Natural killer cell (primary cell): ENCODE measurements around the gene RBBP8NL. TPM values are rescaled to one million over a fixed set of nuclear protein-coding genes. Genes with fewer than 3 reads are reported as not detected.

Source experiments
- ATAC-seq, 3 donors: fragments of 150-1000 bp in 2 of 3; fragments of 200-7000 bp in 1 of 3; cut with Tn5 transposase; 1 replicate in 1 of 3; 2 replicates in 2 of 3; pipeline ENCODE4 v1.10.0; 2021; ENCODE audit warnings: mild to moderate bottlenecking in 2 of 3, moderate library complexity in 2 of 3
- DNase-seq, 2 donors: peaks; one replicate each; pipeline versions ENCODE4 v3.0.0 to v3.0.0-alpha.2; 2013 to 2021; ENCODE audit warnings: mixed read lengths in 1 of 2
- H3K27ac ChIP-seq: one replicate; pipeline ENCODE4 v1.5.1; 2013; ENCODE audit warnings: mild to moderate bottlenecking, low read length
- H3K27me3 ChIP-seq: one replicate; pipeline ENCODE4 v1.6.1; 2013; ENCODE audit warnings: low read length; ENCODE audit not compliant: control insufficient read depth, insufficient read depth
- H3K36me3 ChIP-seq: one replicate; pipeline ENCODE4 v1.6.1; 2013; ENCODE audit warnings: low read length; ENCODE audit not compliant: control insufficient read depth, insufficient read depth
- H3K4me1 ChIP-seq: one replicate; pipeline ENCODE4 v1.6.1; 2013; ENCODE audit warnings: low read length; ENCODE audit not compliant: control insufficient read depth, insufficient read depth
- H3K4me3 ChIP-seq: one replicate; pipeline ENCODE4 v1.5.1; 2013; ENCODE audit warnings: low read length
- H3K9me3 ChIP-seq: one replicate; pipeline ENCODE4 v1.6.1; 2013; ENCODE audit warnings: low read length; ENCODE audit not compliant: control insufficient read depth, insufficient read depth
- H3K27ac Mint-ChIP-seq, 2 donors: one replicate each; pipeline ENCODE4 v1.8.0; 2022; ENCODE audit warnings: mild to moderate bottlenecking in 2 of 2, mixed read lengths in 2 of 2, moderate library complexity in 1 of 2
- H3K27me3 Mint-ChIP-seq, 2 donors: one replicate each; pipeline ENCODE4 v1.8.0; 2022; ENCODE audit warnings: low read depth in 2 of 2, mixed read lengths in 2 of 2
- H3K36me3 Mint-ChIP-seq: one replicate; pipeline ENCODE4 v1.8.0; 2022; ENCODE audit warnings: mixed read lengths
- H3K4me1 Mint-ChIP-seq, 2 donors: one replicate each; pipeline ENCODE4 v1.8.0; 2022; ENCODE audit warnings: mixed read lengths in 2 of 2
- H3K4me3 Mint-ChIP-seq: one replicate; pipeline ENCODE4 v1.8.0; 2022; ENCODE audit warnings: mild to moderate bottlenecking, moderate library complexity, mixed read lengths
- H3K9me3 Mint-ChIP-seq, 2 donors: one replicate each; pipeline ENCODE4 v1.8.0; 2022; ENCODE audit warnings: mixed read lengths in 2 of 2
- WGBS: methylation state at CpG from one replicate; pipeline ENCODE4 v1.1.7; 2013; ENCODE audit warnings: missing lambda C conversion rate; ENCODE audit not compliant: insufficient coverage; 5-methylcytosine and 5-hydroxymethylcytosine counted together
- intact Hi-C: fragments of 100-400 bp; cut with micrococcal nuclease; formaldehyde crosslinking; loops from one replicate; pipeline ENCODE4 v1.14.2; 2022
- total RNA-seq, 4 donors: library from RNA; stranded (reverse); fragments of 120-200 nt in 1 of 4; gene quantifications; one replicate each; pipeline versions ENCODE4 v1.2.3 to v1.2.4, GENCODE V29; 2013 to 2022
- TF ChIP-seq, protein P1 (sequence below): fragments of 200-600 bp; IDR thresholded peaks from one replicate; pipeline ENCODE4 v1.8.0; 2022; ENCODE audit warnings: antibody characterized with exemption

Gene RBBP8NL
- total RNA-seq, 3 donors from 2014 or later (not counting 1 experiment from before 2014, with no cell fraction given): not detected

DNA sequence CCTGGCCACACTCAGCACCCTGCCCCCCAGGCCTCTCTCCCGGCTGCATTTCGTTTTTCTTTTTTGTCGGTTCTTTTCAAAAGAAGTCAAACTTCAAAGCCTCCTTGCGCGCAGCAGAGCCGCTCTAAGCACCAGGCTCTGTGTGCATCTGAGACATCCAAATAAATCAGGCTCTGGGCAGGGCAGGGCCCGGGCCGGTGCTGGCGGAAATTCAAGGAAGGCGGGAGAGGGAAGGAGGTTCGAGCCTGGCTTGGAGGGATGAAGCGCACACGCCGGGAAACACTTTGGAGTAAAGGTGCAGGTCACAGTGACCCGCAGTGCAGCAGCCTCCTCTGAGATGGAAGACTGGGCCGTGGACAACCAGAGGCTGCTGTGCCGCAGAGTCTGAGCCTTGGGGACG lies 42.7 kb upstream of the RBBP8NL start:
- Mint-ChIP-seq H3K9me3 (no peaks in the 10 kb centered on the region), H3K27ac (no peak overlapping the region), H3K36me3 (no peaks in the 10 kb centered on the region), H3K4me3 (no peak overlapping the region), H3K27me3 (peaks cover 20 to 24% of the 10 kb centered on the region in 2 donors), H3K4me1 (no peaks in the 10 kb centered on the region)
- no peak for DNase-seq
- intact Hi-C loops: no loop called here
- 52% methylated on average over 18 of the region's 18 CpGs for WGBS
- no peaks in the 10 kb centered on the region for H3K9me3 ChIP-seq
- no peaks in the 10 kb centered on the region for H3K4me1 ChIP-seq
- no peak overlapping the region for H3K4me3 ChIP-seq
- H3K27ac ChIP-seq: no peak overlapping the region
- no peaks in the 10 kb centered on the region for H3K36me3 ChIP-seq
- no peak for ATAC-seq
- peaks cover 4% of the 10 kb centered on the region for H3K27me3 ChIP-seq
- TF ChIP-seq, protein P1, sequence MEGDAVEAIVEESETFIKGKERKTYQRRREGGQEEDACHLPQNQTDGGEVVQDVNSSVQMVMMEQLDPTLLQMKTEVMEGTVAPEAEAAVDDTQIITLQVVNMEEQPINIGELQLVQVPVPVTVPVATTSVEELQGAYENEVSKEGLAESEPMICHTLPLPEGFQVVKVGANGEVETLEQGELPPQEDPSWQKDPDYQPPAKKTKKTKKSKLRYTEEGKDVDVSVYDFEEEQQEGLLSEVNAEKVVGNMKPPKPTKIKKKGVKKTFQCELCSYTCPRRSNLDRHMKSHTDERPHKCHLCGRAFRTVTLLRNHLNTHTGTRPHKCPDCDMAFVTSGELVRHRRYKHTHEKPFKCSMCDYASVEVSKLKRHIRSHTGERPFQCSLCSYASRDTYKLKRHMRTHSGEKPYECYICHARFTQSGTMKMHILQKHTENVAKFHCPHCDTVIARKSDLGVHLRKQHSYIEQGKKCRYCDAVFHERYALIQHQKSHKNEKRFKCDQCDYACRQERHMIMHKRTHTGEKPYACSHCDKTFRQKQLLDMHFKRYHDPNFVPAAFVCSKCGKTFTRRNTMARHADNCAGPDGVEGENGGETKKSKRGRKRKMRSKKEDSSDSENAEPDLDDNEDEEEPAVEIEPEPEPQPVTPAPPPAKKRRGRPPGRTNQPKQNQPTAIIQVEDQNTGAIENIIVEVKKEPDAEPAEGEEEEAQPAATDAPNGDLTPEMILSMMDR: no peak

DNA sequence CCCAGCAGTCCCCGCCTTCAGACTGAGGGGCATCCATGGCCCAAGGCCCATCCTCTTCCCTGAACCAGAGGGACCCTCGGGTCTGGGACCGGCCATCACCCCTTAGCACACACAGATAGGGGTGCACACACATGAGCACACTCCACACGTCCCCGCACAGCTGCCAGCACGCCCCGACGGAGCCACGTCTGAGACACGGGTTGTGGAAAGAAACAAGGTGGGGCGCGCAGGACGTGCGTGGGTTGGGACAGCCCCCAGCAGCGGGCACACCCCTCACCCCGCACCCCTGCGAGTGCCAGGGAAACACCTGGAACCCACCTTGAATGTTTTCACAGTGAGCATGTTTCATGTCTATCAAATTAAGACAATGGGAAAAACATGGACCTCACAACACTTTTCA lies 42.0 kb upstream of the RBBP8NL start:
- ATAC-seq (no peak), DNase-seq (no peak)
- Histone ChIP-seq H3K27ac (no peak overlapping the region), H3K4me1 (no peaks in the 10 kb centered on the region), H3K36me3 (no peaks in the 10 kb centered on the region), H3K4me3 (no peak overlapping the region), H3K27me3 (no peaks in the 10 kb centered on the region), H3K9me3 (no peaks in the 10 kb centered on the region)
- Mint-ChIP-seq H3K4me1 (no peaks in the 10 kb centered on the region), H3K9me3 (no peaks in the 10 kb centered on the region), H3K36me3 (no peaks in the 10 kb centered on the region), H3K27ac (no peak overlapping the region), H3K4me3 (no peak overlapping the region), H3K27me3 (peaks cover 20 to 24% of the 10 kb centered on the region in 2 donors)
- intact Hi-C loops: no loop called here
- 74% methylated on average over 17 of the region's 17 CpGs for WGBS
- TF ChIP-seq, protein P1: no peak

DNA sequence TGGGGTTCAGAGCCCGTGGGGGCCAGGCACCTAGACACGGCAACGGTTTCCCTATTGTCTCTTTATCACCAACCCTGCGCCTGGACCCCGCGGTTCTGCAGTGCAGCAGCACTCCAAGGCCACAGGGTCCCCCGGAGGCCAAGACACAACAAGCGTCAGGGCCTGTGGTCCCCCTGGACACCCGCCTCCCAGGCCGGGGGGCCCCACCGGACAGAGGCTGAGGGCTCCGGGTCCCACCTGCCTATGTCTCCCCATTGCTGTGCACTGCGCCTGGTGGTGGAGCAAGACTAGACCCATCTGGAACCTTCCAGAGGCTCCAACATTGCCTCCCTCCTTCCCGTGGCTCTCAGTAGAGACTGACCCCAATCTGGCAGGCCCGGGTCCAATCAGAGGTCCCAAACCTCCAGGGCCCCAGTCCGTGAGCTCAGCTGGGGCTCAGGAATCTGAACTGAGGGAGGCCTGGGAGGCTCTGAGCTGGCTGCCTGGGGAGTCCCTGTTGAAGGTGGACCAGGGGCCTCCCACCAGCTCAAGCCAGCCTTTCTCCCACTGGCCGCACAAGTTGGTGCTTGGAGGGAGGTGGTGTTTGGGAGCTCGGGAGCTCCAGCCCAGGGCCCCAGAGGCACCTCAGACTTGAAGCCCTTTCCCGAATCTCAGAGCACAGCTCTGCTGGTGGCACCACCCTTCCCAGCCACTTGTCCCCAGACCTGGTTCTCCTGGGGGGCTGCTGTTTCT lies 39.6 kb upstream of the RBBP8NL start:
- no peak for ATAC-seq
- H3K27me3 ChIP-seq: no peaks in the 10 kb centered on the region

More for the DNA sequence above, 39.6 kb upstream of the RBBP8NL start:
- no peak overlapping the region for H3K4me3 Mint-ChIP-seq
- DNase-seq: no peak
- H3K36me3 ChIP-seq: no peaks in the 10 kb centered on the region
- TF ChIP-seq, protein P1: no peak
- no peaks in the 10 kb centered on the region for H3K4me1 Mint-ChIP-seq
- H3K4me3 ChIP-seq: no peak overlapping the region
- 85% methylated on average over 19 of the region's 19 CpGs for WGBS
- H3K9me3 Mint-ChIP-seq: no peaks in the 10 kb centered on the region
- H3K27me3 Mint-ChIP-seq: peaks cover 8 to 14% of the 10 kb centered on the region in 2 donors
- intact Hi-C loops: no loop called here
- no peaks in the 10 kb centered on the region for H3K9me3 ChIP-seq
- no peaks in the 10 kb centered on the region for H3K4me1 ChIP-seq
- no peak overlapping the region for H3K27ac Mint-ChIP-seq
- H3K27ac ChIP-seq: no peak overlapping the region
- H3K36me3 Mint-ChIP-seq: no peaks in the 10 kb centered on the region
